Esophagus muscularis mucosa (tissue), 4 donors: Measurements from ENCODE around the gene FAM227B.

Experiments used
- CTCF ChIP-seq, 3 experiments: fragments of 200-600 bp in 2 of 3; fragments of 450-650 bp in 1 of 3; sonication (generic) in 2 of 3; IDR thresholded peaks; one replicate each; pipeline ENCODE4 v1.5.1; 2017 to 2019; ENCODE audit warnings: antibody characterized with exemption in 3 of 3, mild to moderate bottlenecking in 2 of 3, moderate library complexity in 1 of 3
- EP300 ChIP-seq: sonication (generic); formaldehyde crosslinking; IDR thresholded peaks from one replicate; pipeline ENCODE4 v1.6.1; 2017; ENCODE audit warnings: antibody characterized with exemption
- POLR2A ChIP-seq: fragments of 450-650 bp; IDR thresholded peaks from one replicate; pipeline ENCODE4 v1.6.1; 2017; ENCODE audit warnings: antibody characterized with exemption, moderate library complexity, mild to moderate bottlenecking, low read depth
- POLR2AphosphoS5 ChIP-seq, 2 donors: sonication (generic); formaldehyde crosslinking; IDR thresholded peaks; one replicate each; pipeline ENCODE4 v1.6.1; 2017; ENCODE audit warnings: antibody characterized with exemption in 2 of 2

GRCh38 chr15:49423021-49423420, 197.6 kb downstream of the FAM227B start, which contains the start of gene FGF7:
- TF ChIP-seq CTCF (IDR thresholded peaks at IDR 0.05) (peak in 2 of 3 experiments; percentile 17 to 26), POLR2AphosphoS5 (IDR thresholded peaks at IDR 0.05) (peak; percentile 22 to 82), POLR2A (peak; percentile 57), EP300 (no peak)
